Activated T-helper 9 cell treated with anti-CD3 and anti-CD28 coated beads, Interleukin-2, amount 50 U/mL, for 16 hours (primary cell): ENCODE data around the gene DNLZ.
"Not testable (repeated sequence)": the region's sequence is repeated elsewhere in the genome, so short reads cannot be mapped to it uniquely, and the experiment has no call there.

Experiments
- DNase-seq: peaks from one replicate; pipeline ENCODE4 v3.0.0-alpha.2; 2020; ENCODE audit warnings: low read depth

DNLZ gene

DNA sequence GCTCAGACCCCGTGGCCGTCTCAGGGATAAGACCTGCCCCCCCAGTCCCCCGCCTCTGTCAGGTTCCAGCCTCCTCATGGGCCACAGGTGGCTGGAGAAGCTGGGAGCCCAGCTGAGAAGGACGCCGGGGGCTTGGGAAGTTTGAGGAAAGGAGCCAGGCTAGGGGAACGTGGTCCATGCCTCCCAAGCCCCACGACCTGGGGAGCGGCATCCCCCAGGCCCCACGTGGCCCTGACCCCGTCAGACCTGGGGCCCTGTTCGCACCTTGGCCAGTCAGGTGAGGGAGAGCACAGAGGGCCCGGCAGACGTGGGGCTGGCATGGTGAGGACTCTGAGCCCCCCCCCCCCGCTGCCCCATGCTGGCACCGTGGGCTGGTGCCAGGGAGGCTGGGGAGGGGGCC lies 32.5 kb downstream of the DNLZ start:
- no peak for DNase-seq

DNA sequence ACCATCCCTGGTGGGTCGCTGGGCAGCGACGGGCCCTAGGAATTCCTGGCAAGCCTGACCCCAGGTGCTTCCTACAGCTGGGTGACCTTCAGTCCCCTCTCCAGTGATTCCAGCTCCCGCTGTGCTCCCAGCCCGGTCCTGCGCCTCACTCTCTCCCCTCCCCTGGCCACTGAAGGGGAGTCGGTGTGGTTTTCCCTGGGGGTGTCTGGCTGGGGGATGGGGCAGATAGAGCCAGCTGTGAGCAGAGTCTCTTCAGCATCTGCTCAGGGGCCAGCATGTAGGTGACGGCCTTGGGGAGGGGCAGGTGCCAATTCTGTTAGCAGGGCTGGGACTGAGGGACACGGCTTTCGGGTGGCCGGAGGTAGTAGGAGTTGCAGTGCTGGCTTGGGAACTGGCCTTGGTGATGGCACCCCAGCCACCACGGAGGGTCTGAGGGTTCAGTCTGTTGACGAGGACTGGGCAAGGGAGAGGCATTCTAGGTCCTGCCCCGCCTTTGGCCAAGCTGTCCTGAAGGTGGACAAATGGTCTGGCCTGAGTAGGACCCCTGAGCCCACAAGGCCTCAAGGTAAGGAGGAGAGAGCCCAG lies 33.0 kb downstream of the DNLZ start:
- DNase-seq: no peak

DNA sequence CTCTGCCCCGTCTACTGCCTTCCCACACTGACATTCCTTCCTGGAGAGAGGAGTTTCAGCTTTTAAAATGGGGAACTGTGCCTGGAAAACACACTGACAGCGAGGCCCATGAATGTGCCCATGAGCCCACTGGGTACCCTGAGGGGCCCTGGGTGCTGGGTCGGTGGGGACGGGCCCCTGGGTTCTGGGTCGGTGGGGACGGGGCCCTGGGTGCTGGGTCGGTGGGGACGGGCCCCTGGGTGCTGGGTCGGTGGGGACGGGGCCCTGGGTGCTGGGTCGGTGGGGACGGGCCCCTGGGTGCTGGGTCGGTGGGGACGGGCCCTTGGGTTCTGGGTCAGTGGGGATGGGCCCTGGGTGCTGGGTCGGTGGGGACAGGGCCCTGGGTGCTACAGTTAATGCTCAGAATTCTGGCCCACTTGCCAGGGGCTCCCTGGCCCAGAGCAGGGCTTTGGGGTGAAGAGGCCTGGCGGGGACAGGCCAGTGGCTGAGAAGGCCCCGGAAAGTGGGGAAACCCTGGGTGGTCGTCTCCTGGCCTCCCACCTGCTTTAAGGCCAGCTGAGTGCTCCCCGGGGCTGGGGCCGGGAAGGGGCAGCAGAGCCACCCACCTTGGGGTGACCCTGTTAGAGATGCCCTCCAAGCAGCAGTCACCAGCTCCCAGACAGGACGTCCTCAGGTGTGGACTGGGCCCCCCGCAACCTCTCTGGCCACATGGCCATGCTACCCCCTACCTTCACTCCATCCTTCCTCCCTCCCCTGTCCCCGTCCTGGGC lies 33.7 kb downstream of the DNLZ start:
- no peak for DNase-seq

DNA sequence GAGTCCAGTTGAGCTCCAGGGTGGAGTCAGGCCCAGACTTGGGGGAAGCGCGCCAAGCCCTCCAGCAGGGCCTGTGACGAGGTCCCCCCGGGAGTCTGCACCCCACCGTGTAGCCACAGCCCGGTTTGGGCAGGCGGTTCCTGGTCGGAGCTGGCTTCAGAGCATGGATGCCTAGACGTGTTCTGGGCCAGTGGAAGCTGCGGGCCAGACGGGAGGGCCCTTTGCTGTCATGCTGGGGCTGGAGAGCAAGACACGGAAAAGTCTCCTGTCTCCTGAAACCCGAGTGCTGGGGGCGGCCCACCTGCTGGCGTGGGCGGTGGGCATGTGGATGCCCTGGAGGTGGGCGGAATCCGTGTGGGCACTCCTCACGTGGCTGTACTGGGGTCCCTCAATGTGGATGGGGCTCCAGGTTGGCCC lies 34.3 kb downstream of the DNLZ start:
- DNase-seq: no peak

DNA sequence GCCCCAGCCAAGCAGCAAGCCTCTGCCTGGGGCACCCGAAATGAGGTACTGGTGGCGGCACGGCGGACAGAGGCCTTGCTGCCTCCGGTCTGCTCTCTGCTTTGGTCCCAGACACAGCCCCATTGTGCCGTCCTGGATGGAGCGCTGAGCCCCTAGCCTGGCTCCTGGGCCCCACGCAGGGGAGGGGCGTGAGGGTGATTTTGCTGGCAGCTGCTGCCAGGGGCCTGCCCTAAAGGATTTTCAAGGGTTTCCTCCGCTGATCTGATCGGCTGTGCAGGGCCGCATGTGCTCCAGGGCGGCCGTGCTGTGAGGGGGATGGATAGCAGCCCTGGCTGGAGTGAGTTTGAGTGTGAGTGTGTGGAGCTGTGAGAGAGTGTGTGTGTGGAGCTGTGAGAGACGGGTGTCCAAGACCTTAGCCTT lies 34.9 kb downstream of the DNLZ start:
- no peak for DNase-seq

DNA sequence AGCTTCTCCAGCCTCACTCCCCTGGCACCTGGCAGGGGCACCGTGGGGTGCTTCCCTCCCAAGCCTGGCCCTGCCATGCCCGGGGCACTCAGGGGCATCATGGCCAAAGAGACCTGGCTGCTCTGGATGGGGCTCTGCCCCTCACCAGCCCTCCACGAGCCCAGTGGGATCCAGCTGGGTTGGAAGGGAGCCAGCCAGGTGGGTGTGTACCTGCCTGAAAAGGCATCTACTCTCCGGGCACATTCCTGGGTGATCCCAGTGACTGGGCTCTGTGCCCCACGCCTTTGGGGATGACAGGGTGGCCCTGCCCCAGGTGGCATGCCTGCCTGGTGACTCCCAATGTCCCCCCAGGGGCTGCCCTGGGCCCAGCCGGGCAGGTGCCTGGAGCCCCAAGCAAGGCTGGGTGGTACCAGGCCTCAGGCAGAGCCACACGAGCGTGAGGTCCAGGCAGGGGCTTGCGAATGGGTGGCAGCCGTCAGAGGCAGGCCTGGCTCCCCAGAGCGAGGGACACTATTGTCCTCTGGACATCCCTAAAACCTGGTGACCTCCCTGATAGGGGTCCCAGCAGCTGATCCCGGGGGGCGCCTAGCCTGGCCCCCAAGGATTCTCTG lies 35.4 kb downstream of the DNLZ start:
- DNase-seq: no peak

DNA sequence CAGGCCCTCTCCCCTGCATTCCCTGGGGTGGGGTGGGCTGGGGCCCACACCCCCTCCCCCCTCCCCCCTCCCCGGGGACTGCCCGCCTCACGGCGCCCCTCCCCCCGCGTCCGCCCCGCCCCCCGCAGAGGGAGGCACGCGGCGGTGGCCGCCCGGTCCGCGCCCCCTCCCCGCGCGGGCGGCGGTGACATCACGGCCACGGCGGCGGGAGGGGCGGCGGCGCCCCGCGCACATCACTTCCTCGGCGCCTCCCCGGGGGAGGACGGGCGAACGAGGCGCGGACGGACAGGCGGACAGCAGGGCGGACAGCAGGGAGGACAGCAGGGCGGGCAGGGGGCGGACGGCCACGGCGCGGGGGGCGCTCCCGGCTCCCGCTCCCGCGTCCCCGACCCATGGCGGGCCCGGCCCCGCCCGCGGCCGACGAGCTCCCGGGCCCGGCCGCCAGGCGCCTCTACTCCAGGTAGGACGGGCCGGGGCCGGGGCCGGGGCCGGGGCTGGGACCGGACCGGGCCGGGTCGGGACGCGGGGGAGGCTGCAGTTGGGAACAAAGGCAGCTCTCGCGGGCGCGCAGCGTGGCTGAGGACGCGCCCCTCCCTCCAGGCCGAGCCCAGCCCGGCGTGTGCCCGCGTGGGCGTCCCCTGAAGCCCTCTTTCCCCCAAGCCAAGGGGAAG lies 36.1 kb downstream of the DNLZ start, which contains the start of gene GPSM1:
TSS of gene GPSM1 (plus strand) at position 236 of the 671 bp plus-strand sequence. CDS start at position 393, 157 bp downstream.
- DNase-seq: peak; percentile 22

DNA sequence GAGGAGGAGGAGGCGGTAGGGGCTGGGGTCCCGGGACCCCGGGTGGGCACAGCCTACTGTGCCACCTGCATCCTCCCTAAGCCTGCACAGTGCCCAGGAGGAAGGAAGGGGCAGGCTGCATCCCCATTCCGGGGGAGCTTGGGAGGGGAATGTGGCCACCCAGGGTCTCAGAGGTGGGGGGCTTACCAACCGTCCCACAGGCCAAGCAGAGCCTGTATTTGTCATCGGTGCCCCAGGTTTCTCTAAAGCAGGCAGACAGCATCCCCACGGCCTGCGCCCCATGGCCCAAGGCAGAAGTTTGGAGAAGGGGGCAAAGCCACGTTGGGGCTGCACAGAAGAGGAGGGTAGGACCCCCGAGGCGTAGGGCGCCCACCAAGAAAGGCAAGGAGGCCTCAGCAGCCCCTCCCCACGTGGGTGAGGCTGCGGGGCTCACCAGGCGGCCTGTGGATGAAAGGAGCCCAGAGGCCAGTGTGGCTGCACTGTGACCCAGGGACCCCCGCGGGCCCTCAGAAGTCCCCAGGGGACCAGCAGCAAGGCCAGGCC lies 36.7 kb downstream of the DNLZ start:
- no peak for DNase-seq

DNA sequence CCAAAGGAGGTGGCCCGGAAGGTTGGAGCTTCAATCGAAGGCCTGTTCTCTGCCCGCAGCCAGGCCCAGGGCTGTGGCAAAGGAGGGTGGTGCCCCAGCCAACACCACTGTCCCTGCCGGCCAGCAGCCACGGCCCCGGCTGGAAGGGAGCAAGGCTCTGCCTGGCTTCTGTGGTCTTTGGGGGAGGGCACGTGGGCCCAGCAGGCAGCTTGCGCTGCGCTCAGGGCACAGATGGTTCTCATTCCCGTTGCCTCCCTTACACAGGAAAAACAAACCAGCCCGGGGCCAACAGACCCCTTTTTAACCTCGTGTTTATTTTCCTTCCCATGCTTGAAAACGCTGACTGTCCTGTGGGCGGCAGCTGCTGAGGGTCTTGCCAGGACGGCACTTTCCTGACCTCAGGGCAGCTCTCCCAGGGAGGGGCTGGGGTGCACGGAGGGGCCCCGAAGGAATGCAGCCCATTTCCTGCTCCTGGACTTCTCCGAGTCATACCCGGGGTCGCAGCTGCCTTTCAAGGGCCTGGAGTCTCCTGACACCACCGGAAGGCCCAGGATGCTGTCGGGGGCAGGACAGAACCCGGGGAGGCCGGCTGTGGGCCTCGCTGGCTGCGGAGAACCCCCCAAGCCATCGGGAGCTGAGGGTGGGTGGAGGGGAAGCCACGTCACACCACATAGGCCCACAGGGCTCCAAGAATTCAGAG lies 37.3 kb downstream of the DNLZ start:
- DNase-seq: no peak

DNA sequence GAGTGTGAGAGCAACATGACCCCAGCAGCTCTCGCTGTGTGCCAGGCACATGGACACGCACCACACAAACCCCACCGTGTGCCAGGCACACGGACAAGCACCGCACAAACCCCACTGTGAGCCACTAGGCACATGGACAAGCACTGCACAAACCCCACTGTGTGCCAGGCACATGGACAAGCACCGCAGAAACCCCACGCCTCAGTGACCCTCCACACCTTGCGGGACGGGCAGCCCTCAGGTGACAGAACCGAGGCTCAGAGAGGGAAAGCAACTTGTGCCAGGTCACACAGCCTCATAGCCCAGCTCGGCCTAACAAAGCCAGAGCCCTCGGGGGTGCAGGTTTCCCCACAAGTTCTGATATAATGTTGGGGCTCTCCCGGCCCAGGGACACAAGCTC lies 38.2 kb downstream of the DNLZ start:
- no peak for DNase-seq

DNA sequence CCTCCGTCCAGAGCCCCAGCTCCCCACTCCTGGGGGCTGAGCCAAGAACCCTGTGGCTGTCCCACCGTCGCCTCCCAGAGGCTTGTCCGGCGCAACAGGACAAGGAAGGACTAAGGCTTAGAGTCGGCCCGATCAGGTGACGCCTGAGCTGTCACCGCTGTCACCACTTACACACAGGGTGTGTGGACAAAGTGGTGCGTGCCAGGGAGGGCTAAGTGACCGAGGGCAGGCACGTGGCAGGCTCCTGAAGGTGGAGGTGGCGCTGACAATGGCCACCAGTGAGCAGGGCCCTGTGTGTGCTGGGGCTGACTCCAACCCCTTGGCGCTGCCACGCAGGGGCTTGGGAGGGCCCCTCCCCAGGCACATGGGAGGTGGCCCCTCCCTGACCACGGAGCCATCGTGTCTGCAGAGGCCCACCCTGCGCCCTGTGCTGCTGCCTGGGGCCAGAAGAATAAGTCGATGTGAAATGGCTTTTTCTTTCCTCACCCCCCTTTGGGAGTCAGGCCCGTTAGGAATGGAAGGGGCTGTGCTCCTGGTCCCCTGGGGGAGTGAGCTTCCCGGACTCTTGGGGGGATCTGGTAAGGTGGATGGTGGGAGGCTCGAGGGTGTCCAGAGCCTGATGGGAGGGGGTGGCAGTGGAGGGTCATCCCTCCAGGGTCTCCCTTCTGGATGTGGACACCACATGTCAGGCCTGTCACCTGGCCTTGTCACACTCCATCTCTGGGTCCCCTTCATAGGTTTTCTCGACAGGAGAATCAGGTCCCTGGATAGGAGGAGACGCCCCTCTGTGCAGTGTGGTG lies 38.8 kb downstream of the DNLZ start:
- DNase-seq: no peak

DNA sequence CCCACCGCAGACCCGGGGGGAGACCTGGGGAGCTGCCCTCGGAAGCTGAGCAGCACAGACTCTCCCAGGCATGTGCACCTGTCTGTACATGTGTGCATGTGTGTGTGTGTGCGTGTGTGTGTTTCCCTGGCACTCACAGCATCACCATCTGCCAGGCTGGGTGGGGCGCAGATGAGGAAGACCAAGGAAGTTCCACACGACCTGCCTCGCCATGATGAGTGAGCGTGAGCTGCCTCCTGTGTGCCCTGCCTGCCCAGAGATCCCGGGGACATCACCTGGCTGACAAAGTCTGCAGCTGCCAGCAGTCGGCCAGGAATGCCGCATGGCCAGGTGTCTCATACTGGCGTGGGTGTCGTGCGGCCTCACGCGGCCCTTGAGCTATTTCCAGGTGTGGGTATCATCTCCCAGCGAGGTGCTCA lies 40.2 kb downstream of the DNLZ start:
- DNase-seq: no peak

DNA sequence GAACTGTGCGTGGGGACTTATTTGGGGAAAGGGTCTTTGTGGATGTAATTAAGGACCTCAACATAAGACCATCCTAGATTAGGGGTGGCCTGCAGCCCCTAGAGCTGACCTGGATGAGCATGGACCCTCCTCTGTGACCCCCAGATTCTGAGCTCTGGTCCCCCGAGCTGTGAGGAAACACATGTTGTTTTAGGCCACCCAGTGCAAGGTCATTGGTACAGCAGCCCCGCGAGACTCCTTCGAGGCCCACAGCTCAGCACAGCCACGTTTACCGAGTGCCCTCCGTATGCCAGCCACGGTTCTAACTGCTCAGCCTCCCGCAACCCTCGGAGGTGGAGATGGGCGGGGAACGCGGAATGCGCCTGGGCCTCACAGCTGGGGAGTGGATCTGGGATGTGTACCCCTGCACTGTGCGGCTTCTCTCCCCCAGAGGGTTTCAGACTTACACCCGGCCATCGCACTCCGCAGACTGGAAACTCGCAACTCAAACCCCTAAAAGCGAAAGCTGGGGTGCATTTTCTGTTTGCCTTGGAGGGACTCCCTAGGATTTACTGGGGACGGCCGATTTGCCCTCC lies 40.7 kb downstream of the DNLZ start:
- no peak for DNase-seq

DNA sequence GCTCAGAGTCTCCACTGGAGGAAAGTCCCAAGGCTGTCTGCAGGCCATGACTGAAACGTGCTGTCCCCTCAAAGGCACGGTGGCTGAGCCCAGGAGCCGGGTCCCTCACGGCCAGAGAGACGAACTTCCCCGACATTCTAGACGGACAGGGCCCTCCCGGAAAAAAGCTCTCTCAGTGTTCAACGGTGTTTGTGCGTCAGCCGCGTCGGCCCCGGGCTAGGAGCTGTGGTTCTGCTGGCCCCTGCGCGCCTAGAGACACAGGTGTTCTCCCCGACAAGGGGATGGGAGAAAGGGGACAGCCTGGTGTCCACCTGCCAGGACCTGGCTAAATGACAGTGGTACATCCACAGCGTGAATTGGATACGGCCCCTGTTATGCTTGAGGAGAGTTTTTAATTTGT lies 42.0 kb downstream of the DNLZ start:
- no peak for DNase-seq

DNA sequence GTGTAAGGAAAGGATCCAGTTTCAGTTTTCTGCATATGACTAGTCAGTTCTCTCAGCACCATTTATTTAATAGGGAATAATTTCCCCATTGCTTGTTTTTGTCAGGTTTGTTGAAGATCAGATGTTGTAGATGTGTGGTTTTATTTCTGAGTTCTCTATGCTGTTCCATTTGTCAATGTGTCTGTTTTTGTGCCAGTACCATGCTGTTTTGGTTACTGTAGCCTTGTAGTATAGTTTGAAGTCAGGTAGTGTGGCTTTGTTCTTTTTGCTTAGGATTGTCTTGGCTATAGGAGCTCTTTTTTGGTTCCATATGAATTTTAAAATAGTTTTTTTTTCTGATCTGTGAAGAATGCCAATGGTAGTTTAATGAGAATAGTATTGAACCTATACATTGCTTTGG lies 42.6 kb downstream of the DNLZ start:
- not testable (repeated sequence) for DNase-seq

DNA sequence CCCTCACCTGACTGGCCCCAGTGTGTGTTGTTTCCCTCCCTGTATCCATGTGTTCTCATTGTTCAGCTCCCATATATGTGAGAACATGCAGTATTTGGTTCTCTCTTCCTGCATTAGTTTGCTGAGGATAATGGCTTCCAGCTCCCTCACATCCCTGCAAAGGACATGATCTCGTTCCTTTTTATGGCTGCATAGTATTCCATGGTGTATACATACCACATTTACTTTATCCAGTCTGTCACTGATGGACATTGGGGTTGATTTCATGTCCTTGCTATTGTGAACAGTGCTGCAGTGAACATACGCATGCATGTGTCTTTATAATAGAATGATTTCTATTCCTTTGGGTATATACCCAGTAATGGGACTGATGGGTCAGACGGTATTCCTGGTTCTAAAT lies 43.6 kb downstream of the DNLZ start:
- DNase-seq: not testable (repeated sequence)

DNA sequence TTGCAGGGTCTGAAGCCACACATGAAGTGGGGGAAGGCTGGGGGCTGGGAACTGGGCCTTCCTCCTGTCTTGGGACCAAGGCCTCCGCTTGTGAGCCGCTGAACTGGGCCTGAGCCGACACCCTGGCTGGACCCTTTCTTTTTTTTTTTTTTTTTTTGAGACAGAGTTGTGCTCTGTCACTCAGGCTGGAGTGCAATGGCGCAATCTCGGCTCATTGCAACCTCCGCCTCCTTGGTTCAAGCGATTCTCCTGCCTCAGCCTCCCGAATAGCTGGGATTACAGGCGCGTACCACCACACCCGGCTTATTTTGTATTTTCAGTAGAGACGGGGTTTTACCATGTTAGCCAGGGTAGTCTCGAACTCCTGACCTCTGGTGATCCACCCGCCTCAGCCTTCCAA lies 44.3 kb downstream of the DNLZ start:
- not testable (repeated sequence) for DNase-seq

DNA sequence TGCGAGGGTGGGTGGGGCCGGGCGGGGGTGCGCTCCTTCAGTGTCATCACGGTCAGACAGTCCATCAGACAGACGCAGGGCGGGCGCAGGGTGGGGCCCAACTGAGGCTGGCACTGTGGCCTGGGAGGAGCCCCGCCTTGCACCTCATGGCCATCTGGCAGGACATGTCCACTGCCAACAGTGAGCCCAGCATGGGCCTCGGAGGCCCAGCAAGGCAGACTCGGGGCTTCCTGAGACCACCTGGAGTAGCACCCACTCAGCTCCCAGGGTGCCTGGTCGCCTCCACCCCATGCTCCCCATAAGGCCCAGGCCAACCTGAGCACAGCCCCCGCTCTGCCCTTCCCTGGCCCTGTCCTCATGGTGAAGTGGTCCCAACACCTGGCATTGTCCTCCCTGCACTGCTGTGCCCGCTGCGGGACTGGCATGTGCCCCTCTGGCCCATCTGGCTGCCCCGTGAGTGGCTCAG lies 44.7 kb downstream of the DNLZ start:
- no peak for DNase-seq

DNA sequence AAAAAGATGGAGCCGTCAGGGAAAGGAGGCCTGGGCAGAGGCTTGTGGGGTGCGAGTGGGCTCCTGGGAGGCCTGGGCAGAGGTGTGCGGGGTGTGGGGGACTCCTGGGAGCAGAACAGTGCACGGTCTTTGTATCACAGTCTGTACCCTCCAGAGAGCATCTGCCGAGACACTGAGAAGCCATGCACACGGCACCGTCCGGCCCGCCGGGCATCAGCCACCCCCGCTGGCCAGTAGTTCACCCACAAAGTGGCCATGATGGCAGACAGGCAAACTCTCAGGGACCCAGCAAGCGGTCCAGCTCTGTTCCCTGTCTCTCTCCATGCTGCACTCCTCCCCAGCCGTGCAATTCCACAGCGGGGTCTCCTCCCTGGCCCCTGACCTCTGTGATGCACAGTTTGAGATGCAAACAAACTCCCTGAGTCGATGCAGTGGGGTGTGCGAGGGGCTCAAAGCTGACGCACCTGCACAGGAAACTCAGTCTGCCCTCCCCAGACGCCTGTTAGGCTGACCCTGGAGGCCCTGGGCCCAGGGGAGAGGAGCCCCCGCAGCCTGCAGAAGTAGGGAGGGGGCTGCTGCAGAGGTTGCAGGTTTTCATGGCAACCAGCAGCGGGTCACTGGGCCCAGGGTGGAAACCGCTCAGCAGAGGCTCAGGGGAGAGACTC lies 45.3 kb downstream of the DNLZ start:
- DNase-seq: no peak

DNA sequence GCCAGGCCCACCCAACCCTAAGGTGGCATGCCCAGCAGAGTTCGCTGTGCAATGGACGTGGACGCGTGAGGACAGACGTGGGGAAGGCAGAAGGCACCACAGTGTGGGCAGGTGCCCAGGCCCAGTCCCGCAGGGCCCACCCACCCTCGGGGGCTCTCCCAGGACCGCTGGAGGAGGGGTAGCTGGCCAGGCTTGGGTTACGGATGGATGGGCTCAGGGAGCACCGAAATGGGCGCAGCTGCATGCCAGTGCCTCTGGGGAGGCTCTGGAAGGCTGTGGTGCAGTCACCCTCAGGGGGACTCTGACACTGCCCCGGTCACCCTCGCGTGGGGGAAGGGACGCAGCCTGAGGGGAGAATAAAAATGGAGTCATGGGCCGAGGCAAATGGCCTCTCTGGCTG lies 45.8 kb downstream of the DNLZ start:
- no peak for DNase-seq
